ENCODE data around the gene HOMER2. TPM values are rescaled to one million over a fixed set of nuclear protein-coding genes. Genes with fewer than 3 reads are reported as not detected.

HOMER2 gene
- total RNA-seq, 1 experiment from 2014 or later = 8.8 TPM

GRCh38 chr15:82874267-82874666 lies 78.3 kb downstream of the HOMER2 start:
- POLR2A ChIA-PET = interaction anchor here (0.6 kb wide), 1 partner anchor 126 kb away, joined by 3 read pairs; no protein-coding TSS in a partner anchor
- no peak for TF ChIP-seq CTCF (IDR thresholded peaks at IDR 0.05; ENCODE audit: unreplicated experiment)
- CTCF ChIA-PET = interaction anchor here (0.5 kb wide), 1 partner anchor 78 kb away, joined by 3 read pairs; no protein-coding TSS in a partner anchor

DNA sequence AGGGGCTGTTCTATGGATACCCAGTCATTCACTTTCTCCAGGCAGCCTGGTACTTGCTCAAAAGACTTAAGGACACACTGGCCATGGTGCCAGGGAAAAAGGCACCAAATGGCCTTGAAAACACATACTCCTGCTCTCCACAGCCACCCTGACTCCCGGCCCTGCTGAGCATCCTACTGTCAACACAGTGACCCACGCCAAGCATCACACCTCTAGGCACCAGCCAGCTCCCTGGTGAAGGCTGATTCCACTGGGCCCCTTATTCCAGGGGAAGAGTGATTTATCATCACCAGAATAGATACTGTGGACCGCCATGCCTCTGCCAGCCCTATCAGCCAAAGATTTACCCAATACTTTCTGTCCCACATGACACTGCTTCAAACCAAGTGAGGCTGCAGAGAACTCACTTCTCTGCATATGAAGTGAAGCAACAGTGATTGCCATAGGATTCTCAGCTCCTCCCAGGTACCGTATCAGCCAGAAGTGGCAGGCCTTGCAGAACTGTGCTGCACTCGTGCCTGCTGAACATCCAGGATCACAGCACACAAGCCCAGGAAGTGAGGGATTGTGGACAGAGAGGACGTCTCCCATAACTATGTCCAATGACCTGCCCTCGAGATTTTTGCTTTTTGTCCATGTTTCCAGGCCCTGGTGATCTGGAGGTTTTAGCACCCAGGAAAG lies 79.4 kb downstream of the HOMER2 start:
- ChIA-PET CTCF (interaction anchor here (0.7 kb wide), 1 partner anchor 127 kb away, joined by 3 read pairs; no protein-coding TSS in a partner anchor), POLR2A (no interaction called here)
- no peaks in the 10 kb centered on the region for H3K36me3 Mint-ChIP-seq (ENCODE audit: insufficient read depth, unreplicated experiment)
- H3K27me3 Mint-ChIP-seq (ENCODE audit: insufficient read depth, unreplicated experiment) = no peaks in the 10 kb centered on the region
- H3K4me1 Mint-ChIP-seq (ENCODE audit: insufficient read depth, unreplicated experiment) = no peaks in the 10 kb centered on the region
- H3K27ac Mint-ChIP-seq (ENCODE audit: low read depth, unreplicated experiment) = no peak overlapping the region
- H3K4me3 Mint-ChIP-seq (ENCODE audit: unreplicated experiment) = no peak overlapping the region
- intact Hi-C loops (cut with micrococcal nuclease) = no loop called here
- no TSS peak for BruUV-seq (replicated peaks)
- no peak for DNase-seq (ENCODE audit: unreplicated experiment)
- H3K9me3 Mint-ChIP-seq (ENCODE audit: unreplicated experiment) = no peaks in the 10 kb centered on the region
- no peak for TF ChIP-seq CTCF (IDR thresholded peaks at IDR 0.05; ENCODE audit: unreplicated experiment)

More at GRCh38 chr15:82874267-82874666, 78.3 kb downstream of the HOMER2 start:
- intact Hi-C loops (cut with micrococcal nuclease) = no loop called here
- BruUV-seq (replicated peaks) = no TSS peak
- no peaks in the 10 kb centered on the region for H3K9me3 Mint-ChIP-seq (ENCODE audit: unreplicated experiment)
- DNase-seq (ENCODE audit: unreplicated experiment) = no peak
- H3K4me1 Mint-ChIP-seq (ENCODE audit: insufficient read depth, unreplicated experiment) = no peaks in the 10 kb centered on the region
- H3K36me3 Mint-ChIP-seq (ENCODE audit: insufficient read depth, unreplicated experiment) = no peaks in the 10 kb centered on the region
- H3K27ac Mint-ChIP-seq (ENCODE audit: low read depth, unreplicated experiment) = no peak overlapping the region
- H3K27me3 Mint-ChIP-seq (ENCODE audit: insufficient read depth, unreplicated experiment) = no peaks in the 10 kb centered on the region
- H3K4me3 Mint-ChIP-seq (ENCODE audit: unreplicated experiment) = no peak overlapping the region

DNA sequence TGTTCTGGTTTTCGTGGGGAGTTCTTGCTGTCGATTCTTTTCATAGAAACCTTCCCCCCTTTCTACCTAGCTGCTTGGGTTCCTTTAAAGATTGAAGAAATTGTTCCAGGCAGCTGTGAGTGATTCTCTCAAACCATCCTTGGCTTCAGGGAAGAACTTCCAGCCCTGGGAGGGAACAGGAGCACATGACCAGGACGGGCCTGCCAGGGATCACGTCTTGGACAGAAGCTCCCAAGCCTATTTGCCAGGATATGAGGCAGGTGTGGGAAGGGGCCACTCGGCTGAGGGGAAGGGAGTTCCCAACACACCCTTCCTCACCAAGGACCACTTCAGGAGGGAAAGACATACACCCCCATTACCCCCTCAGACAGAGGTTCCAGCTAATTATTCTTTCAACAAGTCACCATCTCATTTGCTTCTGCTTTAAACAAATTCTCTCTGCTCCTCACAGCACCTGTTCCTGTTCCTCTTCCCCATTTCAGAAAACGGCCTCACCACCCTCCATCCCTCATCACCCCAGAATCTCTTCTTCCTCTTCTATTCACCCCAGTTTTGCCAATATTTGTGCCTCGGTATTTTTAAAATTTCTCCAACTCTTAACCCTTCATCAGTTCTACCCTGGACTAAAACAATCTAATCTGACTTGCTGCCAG lies 80.6 kb downstream of the HOMER2 start:
- POLR2A ChIA-PET = no interaction called here
- Mint-ChIP-seq H3K9me3 (ENCODE audit: unreplicated experiment) (no peaks in the 10 kb centered on the region), H3K27ac (ENCODE audit: low read depth, unreplicated experiment) (no peak overlapping the region), H3K4me1 (ENCODE audit: insufficient read depth, unreplicated experiment) (no peaks in the 10 kb centered on the region), H3K36me3 (ENCODE audit: insufficient read depth, unreplicated experiment) (no peaks in the 10 kb centered on the region), H3K27me3 (ENCODE audit: insufficient read depth, unreplicated experiment) (no peaks in the 10 kb centered on the region), H3K4me3 (ENCODE audit: unreplicated experiment) (no peak overlapping the region)
- no peak for DNase-seq (ENCODE audit: unreplicated experiment)
- no TSS peak for BruUV-seq (replicated peaks)
- TF ChIP-seq CTCF (IDR thresholded peaks at IDR 0.05; ENCODE audit: unreplicated experiment) = no peak
- intact Hi-C loops (cut with micrococcal nuclease) = no loop called here
- CTCF ChIA-PET = interaction anchor here (0.7 to 1.1 kb wide), 2 partner anchors 10 to 128 kb away, joined by 3 read pairs; no protein-coding TSS in a partner anchor

- no peak for DNase-seq (ENCODE audit: unreplicated experiment)
- TF ChIP-seq CTCF (IDR thresholded peaks at IDR 0.05; ENCODE audit: unreplicated experiment) = no peak
- Mint-ChIP-seq H3K36me3 (ENCODE audit: insufficient read depth, unreplicated experiment) (no peaks in the 10 kb centered on the region), H3K27ac (ENCODE audit: low read depth, unreplicated experiment) (no peak overlapping the region), H3K9me3 (ENCODE audit: unreplicated experiment) (no peaks in the 10 kb centered on the region), H3K27me3 (ENCODE audit: insufficient read depth, unreplicated experiment) (no peaks in the 10 kb centered on the region), H3K4me3 (ENCODE audit: unreplicated experiment) (no peak overlapping the region), H3K4me1 (ENCODE audit: insufficient read depth, unreplicated experiment) (no peaks in the 10 kb centered on the region)
- no TSS peak for BruUV-seq (replicated peaks)
- POLR2A ChIA-PET = no interaction called here
- intact Hi-C loops (cut with micrococcal nuclease) = no loop called here
- CTCF ChIA-PET = interaction anchor here (0.6 to 1.1 kb wide), 2 partner anchors 9 to 733 kb away, joined by 3 read pairs; no protein-coding TSS in a partner anchor
Measured at GRCh38 chr15:82871358-82871757, 81.2 kb downstream of the HOMER2 start.
